GM21717 (cell line): ENCODE measurements around the gene NBPF1.
"Not testable (repeated sequence)": the region's sequence is repeated elsewhere in the genome, so short reads cannot be mapped to it uniquely, and the experiment has no call there.

Experiments used
- ATAC-seq: cut with Tn5 transposase; IDR thresholded peaks from one replicate; pipeline ENCODE4 v1.9.1; 2021; ENCODE audit warnings: mild to moderate bottlenecking, moderate library complexity; ENCODE audit not compliant: unreplicated experiment

The NBPF1 gene

DNA sequence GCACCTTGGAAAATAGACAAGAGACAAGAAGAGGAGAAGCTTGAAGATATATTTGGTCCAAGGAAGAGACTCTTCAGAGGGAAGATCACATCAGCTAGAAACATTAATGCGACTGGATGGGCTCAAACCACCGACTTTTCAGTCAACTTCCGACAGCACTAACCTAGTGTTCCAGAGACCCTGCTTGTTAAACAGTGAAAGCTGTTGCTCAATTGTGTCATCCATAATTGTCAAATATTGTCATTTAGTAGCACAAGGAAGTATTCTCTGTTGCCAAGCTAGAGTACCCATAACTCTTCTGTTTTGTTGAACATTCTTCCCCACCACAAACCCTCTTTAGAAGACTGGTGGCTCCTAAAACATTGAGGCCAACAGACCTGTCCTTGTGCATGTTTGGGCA lies 56.3 kb downstream of the NBPF1 start:
- not testable (repeated sequence) for ATAC-seq

DNA sequence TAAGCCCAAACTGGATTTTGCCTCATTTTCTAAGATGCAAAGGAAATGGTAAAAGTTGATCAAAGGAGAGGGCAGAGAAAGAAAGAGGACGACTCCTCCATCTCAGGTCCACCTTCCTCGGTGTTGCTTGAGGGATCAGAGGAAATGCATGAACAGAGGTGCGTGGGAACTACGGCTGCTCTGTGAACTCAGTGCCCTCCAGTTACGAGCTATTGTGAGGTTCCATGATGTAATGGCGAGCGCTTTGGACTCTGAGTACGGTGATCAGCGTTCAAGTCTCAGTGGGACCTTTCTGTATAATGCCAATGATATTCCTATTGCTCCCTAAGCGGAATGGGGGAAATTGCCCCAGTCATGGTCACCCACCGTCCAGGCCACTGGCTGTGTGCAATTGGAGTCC lies 60.1 kb downstream of the NBPF1 start:
- not testable (repeated sequence) for ATAC-seq

- not testable (repeated sequence) for ATAC-seq
These were observed 63.0 kb downstream of the NBPF1 start for GRCh38 chr1:16550212-16550918.

- not testable (repeated sequence) for ATAC-seq
These were observed 63.8 kb downstream of the NBPF1 start for GRCh38 chr1:16549545-16549944.

DNA sequence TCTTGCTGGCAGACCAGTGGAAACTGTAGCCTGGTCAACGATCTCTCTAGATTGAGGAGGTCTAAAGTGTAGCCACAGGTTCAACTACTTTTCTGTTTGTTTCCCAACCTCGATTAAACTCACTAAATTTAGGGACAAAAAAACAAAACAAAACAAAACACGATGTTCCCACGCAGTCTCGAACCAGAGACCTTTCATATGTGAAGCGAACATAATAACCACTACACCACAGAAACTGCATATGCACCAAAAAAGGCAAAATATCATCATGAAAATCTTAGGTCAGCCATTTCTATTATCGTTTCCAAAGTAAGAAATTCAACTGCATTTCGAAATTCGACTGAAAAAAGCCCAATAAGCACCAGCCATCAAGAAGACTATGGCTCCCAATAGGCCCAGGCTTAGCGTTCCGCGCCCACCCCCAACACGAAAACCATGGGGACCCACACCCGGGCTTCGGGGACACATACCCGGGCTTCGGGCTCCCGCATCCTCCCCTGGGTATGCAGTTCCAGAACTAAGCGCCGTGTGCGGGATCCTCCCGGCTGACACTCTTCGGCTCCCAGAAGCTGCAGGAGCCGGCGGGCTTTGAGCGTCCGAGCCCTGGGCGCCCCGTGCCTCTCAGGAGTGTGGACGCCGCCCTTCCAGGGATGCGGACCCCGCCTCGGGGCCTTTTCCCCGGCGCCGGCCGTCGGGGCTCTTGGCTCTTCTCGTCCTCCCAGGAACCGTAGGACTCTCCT lies 65.7 kb downstream of the NBPF1 start:
- not testable (repeated sequence) for ATAC-seq

DNA sequence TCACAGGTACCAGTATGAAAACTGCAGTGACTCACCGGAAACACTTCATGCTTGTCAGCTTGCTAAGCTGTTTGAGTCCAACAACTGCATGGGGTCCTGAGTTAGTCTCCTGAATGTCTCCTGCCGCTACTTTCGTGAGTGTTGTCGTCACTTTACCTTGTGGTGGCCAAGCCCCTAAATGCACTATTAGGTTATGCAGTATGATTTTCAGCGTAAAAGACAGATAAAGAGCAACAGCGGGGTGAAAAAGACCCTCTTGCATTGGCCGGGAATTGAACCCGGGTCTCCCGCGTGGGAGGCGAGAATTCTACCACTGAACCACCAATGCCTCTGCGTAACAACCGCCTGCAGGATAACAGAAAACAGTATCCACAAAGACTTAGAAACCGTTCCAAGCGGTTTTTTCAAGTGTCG lies 67.7 kb downstream of the NBPF1 start:
- not testable (repeated sequence) for ATAC-seq

- not testable (repeated sequence) for ATAC-seq
These were observed 72.9 kb downstream of the NBPF1 start for GRCh38 chr1:16540421-16540893.

- ATAC-seq: not testable (repeated sequence)
These were observed 75.8 kb downstream of the NBPF1 start for GRCh38 chr1:16537528-16537927.

- ATAC-seq: not testable (repeated sequence)
These were observed 76.6 kb downstream of the NBPF1 start for GRCh38 chr1:16536796-16537195.

DNA sequence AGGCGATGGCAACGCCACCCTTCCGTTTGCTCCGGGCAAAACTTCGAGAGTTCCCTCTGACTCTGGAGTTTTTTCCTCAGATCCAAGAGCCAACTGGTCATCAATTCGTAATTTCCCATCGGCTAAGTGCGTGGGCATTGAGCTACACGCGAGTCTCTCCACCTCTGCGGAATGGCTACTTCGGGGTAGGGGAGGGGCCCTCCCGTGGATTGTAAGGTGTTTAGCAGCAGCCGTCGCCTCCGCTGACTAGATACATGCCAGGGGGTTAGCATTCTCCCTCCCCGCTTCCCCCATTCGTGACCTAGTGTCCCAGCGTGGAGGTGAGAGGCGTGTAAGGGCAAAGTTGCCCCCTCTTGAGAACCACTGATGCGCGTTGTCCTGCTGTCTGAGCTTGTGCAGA lies 77.5 kb downstream of the NBPF1 start:
- ATAC-seq: not testable (repeated sequence)

DNA sequence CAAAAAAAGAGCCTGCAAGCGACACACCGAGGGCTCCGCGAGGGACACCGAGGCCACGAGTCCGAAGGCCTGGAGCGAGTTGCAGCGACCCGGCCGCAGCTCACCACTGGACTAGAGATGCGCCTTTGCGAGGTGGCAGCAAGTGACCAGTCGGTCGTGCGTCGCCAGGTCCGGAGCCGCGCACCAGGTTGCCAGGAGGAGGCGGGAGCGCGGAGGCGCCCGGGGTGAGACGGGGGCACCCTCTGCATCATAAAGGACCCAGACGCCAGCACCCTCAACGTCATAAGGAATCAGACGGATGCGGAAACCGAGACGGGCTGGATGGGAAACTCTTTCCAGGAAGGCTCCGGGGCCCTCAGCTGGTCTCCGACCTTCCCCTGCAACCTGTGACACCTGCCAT lies 77.9 kb downstream of the NBPF1 start:
- ATAC-seq: not testable (repeated sequence)

GRCh38 chr1:16534829-16535456 lies 78.4 kb downstream of the NBPF1 start:
- ATAC-seq: not testable (repeated sequence)

- not testable (repeated sequence) for ATAC-seq
These were observed 79.0 kb downstream of the NBPF1 start for GRCh38 chr1:16534239-16534828.

- ATAC-seq: not testable (repeated sequence)
These were observed 81.0 kb downstream of the NBPF1 start for GRCh38 chr1:16532235-16532991.

DNA sequence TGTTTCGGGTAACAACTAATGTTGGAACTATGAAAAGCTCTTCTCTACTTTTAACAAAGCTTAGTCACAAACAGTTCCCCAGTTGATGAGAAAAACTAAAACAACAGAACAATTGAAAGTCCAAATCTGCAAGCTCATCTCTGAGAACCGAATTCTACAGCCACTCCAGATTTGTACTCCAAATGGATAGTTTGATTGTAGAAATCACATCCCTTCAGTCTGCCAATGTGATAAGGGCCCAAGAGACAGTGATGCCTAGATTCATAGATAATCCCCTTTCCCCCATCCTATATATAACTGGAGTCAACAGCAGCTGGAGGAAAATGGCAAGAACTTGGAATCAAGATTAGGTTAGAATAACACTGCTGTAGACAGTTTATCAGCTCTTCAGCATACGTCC lies 85.0 kb downstream of the NBPF1 start:
- not testable (repeated sequence) for ATAC-seq

- not testable (repeated sequence) for ATAC-seq
These were observed 87.6 kb downstream of the NBPF1 start for GRCh38 chr1:16525769-16526168.

- not testable (repeated sequence) for ATAC-seq
These were observed 91.7 kb downstream of the NBPF1 start for GRCh38 chr1:16521679-16522078.

- no peak for ATAC-seq
These were observed 92.1 kb downstream of the NBPF1 start for GRCh38 chr1:16521288-16521583.

- not testable (repeated sequence) for ATAC-seq
These were observed 92.7 kb downstream of the NBPF1 start for GRCh38 chr1:16520435-16521287.
